Ovary (tissue), 3 donors: Measurements from ENCODE around the gene ZFPL1.

Experiments used
- CTCF ChIP-seq, 3 donors: fragments of 450-650 bp in 2 of 3; fragments of 200-600 bp in 1 of 3; IDR thresholded peaks; one replicate each; pipeline versions ENCODE4 v1.5.1 to v1.8.0; 2016 to 2022; ENCODE audit warnings: antibody characterized with exemption in 3 of 3, mild to moderate bottlenecking in 1 of 3
- EP300 ChIP-seq: sonication (generic); formaldehyde crosslinking; IDR thresholded peaks from one replicate; pipeline ENCODE4 v1.6.1; 2017; ENCODE audit warnings: antibody characterized with exemption
- POLR2A ChIP-seq: fragments of 450-650 bp; IDR thresholded peaks from one replicate; pipeline ENCODE4 v1.6.1; 2017; ENCODE audit warnings: antibody characterized with exemption, mild to moderate bottlenecking, moderate library complexity
- donor health status: DM: no; HTN: no; CAD: no.

DNA sequence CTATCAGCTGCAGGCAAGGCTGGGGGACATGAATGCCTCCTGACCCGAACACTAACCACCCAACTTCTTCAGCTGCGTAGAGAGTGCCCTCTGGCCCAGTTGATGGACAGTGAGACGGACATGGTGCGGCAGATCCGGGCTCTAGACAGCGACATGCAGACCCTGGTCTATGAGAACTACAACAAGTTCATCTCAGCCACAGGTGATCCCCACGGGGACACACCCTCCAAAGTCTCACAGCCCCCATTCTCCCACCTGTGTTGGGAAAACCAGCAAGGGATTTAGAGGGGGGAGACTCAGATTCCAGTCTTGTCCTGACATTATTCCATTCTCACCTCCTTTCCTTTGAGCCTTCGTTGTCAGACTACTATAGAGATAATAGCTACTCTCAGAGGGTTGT is 12.9 kb downstream of the ZFPL1 start:
- no peak for TF ChIP-seq CTCF (IDR thresholded peaks at IDR 0.05)
- TF ChIP-seq POLR2A, result no peak
- TF ChIP-seq EP300, result no peak
